A673 (cell line): ENCODE measurements around the gene TEKTIP1. TPM values are rescaled to one million over a fixed set of nuclear protein-coding genes. Genes with fewer than 3 reads are reported as not detected.

Experiments used
- BruUV-seq: library from RNA; stranded (reverse); fragments of 400-500 nt; replicated peaks from 2 replicates; lab custom pipeline; 2021; lab: Mats Ljungman, UMichigan
- CTCF ChIA-PET: fragments of 300-600 bp; sonication (Branson Sonifier 250); formaldehyde crosslinking; loops from one replicate; lab custom pipeline; 2022; ENCODE audit warnings: antibody characterized with exemption; lab: Charles Lee
- POLR2A ChIA-PET: fragments of 300-600 bp; sonication (Branson Sonifier 250); formaldehyde crosslinking; loops from one replicate; lab custom pipeline; 2022; ENCODE audit warnings: antibody characterized with exemption; ENCODE audit not compliant: low non-redundant PET; lab: Charles Lee
- DNase-seq: peaks from one replicate; pipeline ENCODE4 v3.0.0-alpha.2; 2015; ENCODE audit warnings: low spot score
- H3K27ac ChIP-seq: fragments of 200-600 bp; sonication (generic); 2 replicates; pipeline ENCODE4 v1.5.1; 2016; ENCODE audit warnings: mixed run types, low read depth, mild to moderate bottlenecking, mixed read lengths, antibody characterized with exemption, low read length; ENCODE audit not compliant: poor library complexity, severe bottlenecking
- H3K27me3 ChIP-seq: fragments of 200-600 bp; sonication (generic); replicated peaks from 2 replicates; pipeline ENCODE4 v1.6.1; 2017; ENCODE audit warnings: mixed run types, low read depth, mild to moderate bottlenecking, mixed read lengths, antibody characterized with exemption, low read length; ENCODE audit not compliant: insufficient read depth, poor library complexity
- H3K36me3 ChIP-seq: fragments of 200-600 bp; sonication (generic); 2 replicates; pipeline ENCODE4 v1.6.1; 2016; ENCODE audit warnings: mixed run types, mild to moderate bottlenecking, mixed read lengths, antibody characterized with exemption, low read length; ENCODE audit not compliant: insufficient read depth, poor library complexity, severe bottlenecking
- H3K4me1 ChIP-seq: fragments of 200-600 bp; sonication (generic); 2 replicates; pipeline ENCODE4 v1.6.1; 2017; ENCODE audit warnings: mixed run types, mild to moderate bottlenecking, mixed read lengths, antibody characterized with exemption, low read length; ENCODE audit not compliant: insufficient read depth, poor library complexity, severe bottlenecking
- H3K4me3 ChIP-seq: fragments of 200-600 bp; sonication (generic); 2 replicates; pipeline ENCODE4 v1.5.1; 2016; ENCODE audit warnings: low read depth, mixed run types, mild to moderate bottlenecking, mixed read lengths, low read length; ENCODE audit not compliant: poor library complexity, severe bottlenecking
- H3K9me3 ChIP-seq: fragments of 200-600 bp; sonication (generic); 2 replicates; pipeline ENCODE4 v1.6.1; 2016; ENCODE audit warnings: mixed run types, low read depth, mild to moderate bottlenecking, mixed read lengths, antibody characterized with exemption, low read length; ENCODE audit not compliant: poor library complexity, severe bottlenecking
- CTCF ChIP-seq: fragments of 300-800, 200-600 bp; sonication (generic); conservative IDR thresholded peaks from 2 replicates; pipeline ENCODE4 v1.5.1; 2017; ENCODE audit warnings: low read depth, mild to moderate bottlenecking, antibody characterized with exemption, low read length, moderate library complexity, mixed read lengths
- EZH2 ChIP-seq: fragments of 200-600 bp; sonication (generic); IDR thresholded peaks from 2 replicates; pipeline ENCODE4 v1.6.1; 2017; ENCODE audit warnings: borderline replicate concordance, low read depth, mild to moderate bottlenecking, mixed read lengths, antibody characterized with exemption, low read length; ENCODE audit not compliant: poor library complexity, severe bottlenecking
- intact Hi-C: fragments of 100-400 bp; cut with micrococcal nuclease; formaldehyde crosslinking; loops from one replicate; pipeline ENCODE4 v1.10.0; 2022; ENCODE audit not compliant: unreplicated experiment
- total RNA-seq: library from RNA; stranded (reverse); gene quantifications from 2 replicates; pipeline ENCODE4 v1.2.3, GENCODE V29; 2021

Gene TEKTIP1
- total RNA-seq, 1 experiment from 2014 or later: 4.2 TPM

GRCh38 chr19:3511506-3512251 is 27.3 kb upstream of the TEKTIP1 start:
- Histone ChIP-seq H3K27me3 (no peaks in the 10 kb centered on the region), H3K36me3 (peaks cover 25% of the 10 kb centered on the region), H3K4me3 (no peak overlapping the region), H3K4me1 (peaks cover 12% of the 10 kb centered on the region), H3K27ac (no peak overlapping the region), H3K9me3 (no peaks in the 10 kb centered on the region)
- DNase-seq: no peak
- intact Hi-C loops: no loop called here
- BruUV-seq: no TSS peak
- CTCF ChIA-PET: interaction anchor here (0.6 kb wide), 1 partner anchor 601 kb away, joined by 7 read pairs; no protein-coding TSS in a partner anchor
- no peak for TF ChIP-seq CTCF
- TF ChIP-seq EZH2: no peak
- POLR2A ChIA-PET: no interaction called here

GRCh38 chr19:3512562-3513228 is 26.3 kb upstream of the TEKTIP1 start:
- no peak overlapping the region for H3K4me3 ChIP-seq
- intact Hi-C loops: no loop called here
- no peak overlapping the region for H3K27ac ChIP-seq
- H3K36me3 ChIP-seq: peaks cover 25% of the 10 kb centered on the region
- no TSS peak for BruUV-seq
- no peaks in the 10 kb centered on the region for H3K27me3 ChIP-seq
- ChIA-PET CTCF (no interaction called here), POLR2A (no interaction called here)
- peaks cover 8% of the 10 kb centered on the region for H3K4me1 ChIP-seq
- TF ChIP-seq EZH2 (no peak), CTCF (no peak)
- DNase-seq: no peak
- H3K9me3 ChIP-seq: no peaks in the 10 kb centered on the region

- Histone ChIP-seq H3K27ac (no peak overlapping the region), H3K36me3 (peaks cover 25% of the 10 kb centered on the region), H3K4me1 (no peaks in the 10 kb centered on the region), H3K9me3 (no peaks in the 10 kb centered on the region), H3K4me3 (no peak overlapping the region), H3K27me3 (no peaks in the 10 kb centered on the region)
- intact Hi-C loops: no loop called here
- ChIA-PET POLR2A (no interaction called here), CTCF (no interaction called here)
- BruUV-seq: no TSS peak
- TF ChIP-seq EZH2 (no peak), CTCF (no peak)
- no peak for DNase-seq
These were observed 25.5 kb upstream of the TEKTIP1 start for GRCh38 chr19:3513229-3514140.
